Measurements from ENCODE around the gene PCSK4. TPM values are rescaled to one million over a fixed set of nuclear protein-coding genes. Genes with fewer than 3 reads are reported as not detected.
"Not testable (repeated sequence)": the region's sequence is repeated elsewhere in the genome, so short reads cannot be mapped to it uniquely, and the experiment has no call there.

The PCSK4 gene
- total RNA-seq, 1 experiment from 2014 or later, result 9.9 TPM

- no peak for TF ChIP-seq REST (IDR thresholded peaks at IDR 0.05; ENCODE audit: insufficient read depth in 1 of 2, low read depth in 2 of 2, low read length in 1 of 2)
- TF ChIP-seq SIN3A (IDR thresholded peaks at IDR 0.05; ENCODE audit: borderline replicate concordance, insufficient read depth, low read depth, low read length), result no peak
- TF ChIP-seq CTCF (IDR thresholded peaks at IDR 0.05), result no peak
- TF ChIP-seq TCF7L2 (IDR thresholded peaks at IDR 0.05; ENCODE audit: low read depth, low read length), result no peak
- TF ChIP-seq POLR2AphosphoS5 (IDR thresholded peaks at IDR 0.05; ENCODE audit: low read depth, low read length), result no peak
- in situ Hi-C loops (cut with HindIII; ENCODE audit: low pct_unique_long_range_greater_than_20kb, low sequenced_read_pairs) (no loop called here), intact Hi-C loops (cut with micrococcal nuclease; ENCODE audit: unreplicated experiment) (no loop called here)
- H3K27ac ChIP-seq (ENCODE audit: low read length), result no peak overlapping the region
- ATAC-seq (no peak), DNase-seq (ENCODE audit: low read depth, low spot score) (no peak)
- CTCF ChIA-PET, result no interaction called here
- no peaks in the 10 kb centered on the region for H3K27me3 ChIP-seq (ENCODE audit: control insufficient read depth, insufficient read depth, low read length)
- no peaks in the 10 kb centered on the region for H3K36me3 ChIP-seq (ENCODE audit: control insufficient read depth, insufficient read depth, low read length)
- BruUV-seq (replicated peaks), result no TSS peak
- H3K4me3 ChIP-seq (ENCODE audit: low read depth in 2 of 2, low read length in 2 of 2), result no peak overlapping the region
- POLR2A ChIA-PET, result no interaction called here
- no peaks in the 10 kb centered on the region for H3K4me1 ChIP-seq (ENCODE audit: control insufficient read depth, insufficient read depth, low read length)
- H3K9me3 ChIP-seq (ENCODE audit: control insufficient read depth, insufficient read depth, low read depth, low read length), result no peaks in the 10 kb centered on the region
These were observed 48.8 kb upstream of the PCSK4 start for GRCh38 chr19:1538978-1539377.

GRCh38 chr19:1535699-1536098 is 45.5 kb upstream of the PCSK4 start:
- H3K9me3 ChIP-seq (ENCODE audit: control insufficient read depth, insufficient read depth, low read depth, low read length); BruUV-seq (replicated peaks); ATAC-seq; in situ Hi-C loops (cut with HindIII; ENCODE audit: low pct_unique_long_range_greater_than_20kb, low sequenced_read_pairs); H3K4me1 ChIP-seq (ENCODE audit: control insufficient read depth, insufficient read depth, low read length); DNase-seq (ENCODE audit: low read depth, low spot score); intact Hi-C loops (cut with micrococcal nuclease; ENCODE audit: unreplicated experiment); H3K27ac ChIP-seq (ENCODE audit: low read length); POLR2A ChIA-PET; H3K27me3 ChIP-seq (ENCODE audit: control insufficient read depth, insufficient read depth, low read length); H3K36me3 ChIP-seq (ENCODE audit: control insufficient read depth, insufficient read depth, low read length); H3K4me3 ChIP-seq (ENCODE audit: low read depth in 2 of 2, low read length in 2 of 2): not testable (repeated sequence)
- CTCF ChIA-PET, result interaction anchor here (0.9 kb wide), 1 partner anchor 15 kb away, joined by 3 read pairs; no protein-coding TSS in a partner anchor

GRCh38 chr19:1534972-1535371 is 44.8 kb upstream of the PCSK4 start:
- intact Hi-C loops (cut with micrococcal nuclease; ENCODE audit: unreplicated experiment), result no loop called here
- no peaks in the 10 kb centered on the region for H3K9me3 ChIP-seq (ENCODE audit: control insufficient read depth, insufficient read depth, low read depth, low read length)
- in situ Hi-C loops (cut with HindIII; ENCODE audit: low pct_unique_long_range_greater_than_20kb, low sequenced_read_pairs), result no loop called here
- H3K27ac ChIP-seq (ENCODE audit: low read length), result no peak overlapping the region
- ChIA-PET CTCF (interaction anchor here (0.9 kb wide), 1 partner anchor 15 kb away, joined by 3 read pairs; no protein-coding TSS in a partner anchor), POLR2A (no interaction called here)
- no peaks in the 10 kb centered on the region for H3K36me3 ChIP-seq (ENCODE audit: control insufficient read depth, insufficient read depth, low read length)
- TF ChIP-seq REST (IDR thresholded peaks at IDR 0.05; ENCODE audit: insufficient read depth in 1 of 2, low read depth in 2 of 2, low read length in 1 of 2) (no peak), POLR2AphosphoS5 (IDR thresholded peaks at IDR 0.05; ENCODE audit: low read depth, low read length) (no peak), TCF7L2 (IDR thresholded peaks at IDR 0.05; ENCODE audit: low read depth, low read length) (no peak), SIN3A (IDR thresholded peaks at IDR 0.05; ENCODE audit: borderline replicate concordance, insufficient read depth, low read depth, low read length) (no peak), CTCF (IDR thresholded peaks at IDR 0.05) (no peak)
- no peaks in the 10 kb centered on the region for H3K4me1 ChIP-seq (ENCODE audit: control insufficient read depth, insufficient read depth, low read length)
- ATAC-seq, result no peak
- BruUV-seq (replicated peaks), result no TSS peak
- no peak for DNase-seq (ENCODE audit: low read depth, low spot score)
- H3K4me3 ChIP-seq (ENCODE audit: low read depth in 2 of 2, low read length in 2 of 2), result no peak overlapping the region
- no peaks in the 10 kb centered on the region for H3K27me3 ChIP-seq (ENCODE audit: control insufficient read depth, insufficient read depth, low read length)

Measured in Panc1 (cell line).